Hepatocyte (in vitro differentiated cells): ENCODE data around the gene PDZK1IP1.

ENCODE experiments used
- EZH2 ChIP-seq: fragments of 200-600 bp; sonication (generic); IDR thresholded peaks from 2 replicates; pipeline ENCODE4 v1.6.1; 2016; ENCODE audit warnings: antibody characterized with exemption, mild to moderate bottlenecking, borderline replicate concordance
- EZH2phosphoT487 ChIP-seq: fragments of 200-600 bp; sonication (generic); IDR thresholded peaks from one replicate; pipeline ENCODE4 v1.6.1; 2018; ENCODE audit warnings: antibody characterized with exemption, mild to moderate bottlenecking, low read depth, moderate library complexity; ENCODE audit not compliant: unreplicated experiment, severe bottlenecking
- TF ChIP-seq, protein P1 (sequence below): fragments of 200-600 bp; sonication (generic); IDR thresholded peaks from 2 replicates; pipeline ENCODE4 v1.5.1; 2016; ENCODE audit warnings: antibody characterized with exemption, mild to moderate bottlenecking; ENCODE audit not compliant: poor library complexity

DNA sequence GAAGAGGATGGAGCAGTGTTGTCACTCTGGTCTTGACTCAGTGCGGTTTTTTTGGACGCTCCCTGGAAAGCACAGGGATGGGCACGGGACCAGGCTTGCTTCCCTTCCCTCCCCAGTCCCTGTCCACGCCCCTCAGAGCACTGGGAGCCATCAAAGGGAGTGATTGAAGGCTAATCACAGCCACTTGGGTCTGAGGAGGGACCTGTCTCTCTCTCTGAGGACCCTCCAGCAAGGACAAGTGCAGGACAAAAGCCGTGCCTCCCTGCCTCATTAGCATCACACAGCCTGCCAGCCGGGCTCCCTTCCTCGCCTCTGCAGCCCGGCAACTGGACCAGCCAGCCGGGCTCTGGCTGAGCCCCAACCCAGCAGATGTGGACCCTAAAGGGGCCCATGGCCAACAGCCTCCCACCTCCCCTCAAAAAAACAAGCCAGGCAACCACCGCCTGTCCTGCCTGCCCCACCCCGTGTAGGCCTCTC, 18.6 kb upstream of the PDZK1IP1 start:
- TF ChIP-seq, protein P1, sequence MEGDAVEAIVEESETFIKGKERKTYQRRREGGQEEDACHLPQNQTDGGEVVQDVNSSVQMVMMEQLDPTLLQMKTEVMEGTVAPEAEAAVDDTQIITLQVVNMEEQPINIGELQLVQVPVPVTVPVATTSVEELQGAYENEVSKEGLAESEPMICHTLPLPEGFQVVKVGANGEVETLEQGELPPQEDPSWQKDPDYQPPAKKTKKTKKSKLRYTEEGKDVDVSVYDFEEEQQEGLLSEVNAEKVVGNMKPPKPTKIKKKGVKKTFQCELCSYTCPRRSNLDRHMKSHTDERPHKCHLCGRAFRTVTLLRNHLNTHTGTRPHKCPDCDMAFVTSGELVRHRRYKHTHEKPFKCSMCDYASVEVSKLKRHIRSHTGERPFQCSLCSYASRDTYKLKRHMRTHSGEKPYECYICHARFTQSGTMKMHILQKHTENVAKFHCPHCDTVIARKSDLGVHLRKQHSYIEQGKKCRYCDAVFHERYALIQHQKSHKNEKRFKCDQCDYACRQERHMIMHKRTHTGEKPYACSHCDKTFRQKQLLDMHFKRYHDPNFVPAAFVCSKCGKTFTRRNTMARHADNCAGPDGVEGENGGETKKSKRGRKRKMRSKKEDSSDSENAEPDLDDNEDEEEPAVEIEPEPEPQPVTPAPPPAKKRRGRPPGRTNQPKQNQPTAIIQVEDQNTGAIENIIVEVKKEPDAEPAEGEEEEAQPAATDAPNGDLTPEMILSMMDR: no peak
- TF ChIP-seq EZH2 (no peak), EZH2phosphoT487 (no peak)
